ENCODE results near the gene ARL11.

Gene ARL11

GRCh38 chr13:49649963-49650312 is 21.6 kb downstream of the ARL11 start:
- no peaks in the 10 kb centered on the region for H3K4me1 ChIP-seq (ENCODE audit: control insufficient read depth, insufficient read depth, low read length)
- no peak overlapping the region for H3K4me3 ChIP-seq (ENCODE audit: low read depth, low read length)
- no peak overlapping the region for H3K27ac ChIP-seq (ENCODE audit: low read depth, low read length)

DNA sequence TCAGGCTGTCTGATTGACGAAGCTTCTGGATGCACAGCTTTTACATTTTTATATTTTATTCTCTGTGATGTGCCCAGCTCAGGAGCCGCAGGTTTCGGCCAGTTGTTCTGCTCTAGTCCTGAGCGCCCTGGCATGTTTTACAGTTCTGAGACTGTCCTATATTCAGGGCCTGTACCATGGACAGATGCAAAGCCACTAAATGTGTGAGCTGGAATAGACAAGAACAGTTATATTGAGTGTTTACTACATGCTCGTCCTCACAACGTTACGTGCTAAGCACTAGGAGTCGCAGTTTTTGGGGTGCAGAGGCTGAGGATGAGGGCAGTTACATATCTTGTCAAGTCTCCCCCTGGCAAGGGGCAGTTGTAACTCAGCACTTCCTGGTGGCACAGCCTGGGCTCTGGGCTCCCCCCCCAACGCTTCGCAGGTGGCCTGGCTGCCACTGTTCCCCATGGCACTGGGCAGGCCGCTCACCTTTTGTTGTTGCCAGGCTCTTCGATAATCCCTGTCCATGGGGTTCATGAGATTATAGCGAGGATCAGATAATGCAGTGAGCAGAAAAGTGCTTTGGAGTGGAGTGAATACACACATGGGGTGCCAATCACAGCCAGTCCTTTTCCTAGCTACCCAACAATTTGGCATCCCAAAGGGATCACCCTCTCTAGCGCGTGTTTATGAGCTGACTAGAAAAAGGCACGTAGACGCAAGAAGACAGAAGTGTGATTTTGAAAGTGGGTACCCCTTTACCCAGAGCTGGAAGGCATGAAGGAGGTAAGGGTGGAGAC is 23.5 kb downstream of the ARL11 start:
- Histone ChIP-seq H3K9ac (ENCODE audit: low read length) (no peak overlapping the region), H3K27me3 (ENCODE audit: control insufficient read depth, insufficient read depth, low read length) (no peaks in the 10 kb centered on the region), H3K27ac (ENCODE audit: low read depth, low read length) (no peak overlapping the region), H3K4me3 (ENCODE audit: low read depth, low read length) (no peak overlapping the region), H3K9me3 (ENCODE audit: control insufficient read depth, insufficient read depth, low read depth, low read length) (no peaks in the 10 kb centered on the region), H3K36me3 (ENCODE audit: control insufficient read depth, insufficient read depth, low read length) (no peaks in the 10 kb centered on the region), H3K4me1 (ENCODE audit: control insufficient read depth, insufficient read depth, low read length) (no peaks in the 10 kb centered on the region)

More at GRCh38 chr13:49649963-49650312, 21.6 kb downstream of the ARL11 start:
- no peak overlapping the region for H3K9ac ChIP-seq (ENCODE audit: low read length)
- no peaks in the 10 kb centered on the region for H3K27me3 ChIP-seq (ENCODE audit: control insufficient read depth, insufficient read depth, low read length)
- no peaks in the 10 kb centered on the region for H3K9me3 ChIP-seq (ENCODE audit: control insufficient read depth, insufficient read depth, low read depth, low read length)
- no peaks in the 10 kb centered on the region for H3K36me3 ChIP-seq (ENCODE audit: control insufficient read depth, insufficient read depth, low read length)

DNA sequence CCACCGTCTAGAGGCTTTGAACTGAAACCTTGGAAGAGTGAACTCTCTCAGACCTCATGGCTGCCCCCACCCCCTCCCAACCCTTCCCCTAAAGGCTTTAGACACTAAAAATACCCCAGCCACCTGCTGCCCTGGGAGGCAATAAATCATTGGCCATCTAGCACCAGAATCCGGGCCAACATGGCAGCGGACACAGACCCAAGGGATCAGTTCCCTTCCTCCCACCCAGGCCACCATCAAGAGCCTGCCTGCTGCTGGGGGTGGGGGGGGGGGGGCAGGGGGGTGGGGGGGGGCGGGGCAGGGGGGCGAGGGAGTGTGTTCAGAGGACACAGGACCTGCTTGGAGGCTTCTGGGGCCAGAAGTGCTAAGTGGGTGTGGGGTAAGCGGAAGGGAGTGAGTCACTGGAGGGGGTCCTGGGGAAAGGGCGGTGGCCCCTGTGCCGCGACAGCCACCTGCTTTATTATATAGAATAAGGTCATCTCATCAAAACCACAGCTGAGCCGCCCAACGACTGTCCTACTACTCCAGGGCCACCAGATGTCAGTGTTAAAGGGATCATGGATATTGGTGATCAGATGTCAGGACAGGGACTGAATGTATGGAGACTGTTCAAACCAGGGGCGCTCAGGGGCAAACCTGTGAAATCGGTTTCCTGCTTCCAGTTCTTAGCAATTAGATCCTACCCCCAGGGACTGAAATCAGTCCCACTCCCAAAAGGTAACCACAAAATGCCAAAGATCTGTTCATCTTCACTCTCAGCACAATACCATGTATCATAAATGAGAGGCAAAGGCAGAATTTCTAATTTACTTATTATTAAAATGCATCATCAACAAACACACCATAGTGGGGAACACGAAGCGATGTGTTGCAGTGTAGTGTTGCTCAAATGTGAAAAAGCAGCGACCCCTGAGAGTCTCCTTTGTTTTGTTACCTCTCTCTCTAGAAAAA is 24.3 kb downstream of the ARL11 start:
- H3K9ac ChIP-seq (ENCODE audit: low read length): no peak overlapping the region

DNA sequence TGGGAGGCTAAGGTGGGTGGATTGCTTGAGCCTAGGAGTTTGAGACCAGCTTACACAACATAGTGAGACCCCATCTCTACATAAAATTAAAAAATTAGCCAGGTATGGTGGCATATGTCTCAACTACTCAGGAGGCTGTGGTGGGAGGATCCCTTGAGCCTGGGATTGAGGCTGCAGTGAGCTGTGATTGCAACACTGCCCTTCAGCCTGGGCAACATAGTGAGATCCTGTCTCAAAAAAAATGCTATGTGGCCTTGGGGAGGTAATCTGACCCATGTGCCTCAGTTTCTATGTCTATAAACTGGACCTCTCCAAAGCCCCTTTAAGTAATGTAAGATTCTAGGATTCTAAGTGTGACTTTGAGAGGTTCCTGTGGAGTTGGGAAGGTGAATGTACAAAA is 25.2 kb downstream of the ARL11 start:
- no peaks in the 10 kb centered on the region for H3K27me3 ChIP-seq (ENCODE audit: control insufficient read depth, insufficient read depth, low read length)
- H3K36me3 ChIP-seq (ENCODE audit: control insufficient read depth, insufficient read depth, low read length): no peaks in the 10 kb centered on the region; the same call in 1 of the 2 replicates
- H3K4me1 ChIP-seq (ENCODE audit: control insufficient read depth, insufficient read depth, low read length): no peaks in the 10 kb centered on the region
- no peak overlapping the region for H3K9ac ChIP-seq (ENCODE audit: low read length)
- H3K4me3 ChIP-seq (ENCODE audit: low read depth, low read length): no peak overlapping the region
- no peaks in the 10 kb centered on the region for H3K9me3 ChIP-seq (ENCODE audit: control insufficient read depth, insufficient read depth, low read depth, low read length)
- H3K27ac ChIP-seq (ENCODE audit: low read depth, low read length): no peak overlapping the region

More for the DNA sequence above, 24.3 kb downstream of the ARL11 start:
- Histone ChIP-seq H3K27ac (ENCODE audit: low read depth, low read length) (no peak overlapping the region), H3K27me3 (ENCODE audit: control insufficient read depth, insufficient read depth, low read length) (no peaks in the 10 kb centered on the region), H3K36me3 (ENCODE audit: control insufficient read depth, insufficient read depth, low read length) (no peaks in the 10 kb centered on the region), H3K9me3 (ENCODE audit: control insufficient read depth, insufficient read depth, low read depth, low read length) (no peaks in the 10 kb centered on the region), H3K4me1 (ENCODE audit: control insufficient read depth, insufficient read depth, low read length) (no peaks in the 10 kb centered on the region), H3K4me3 (ENCODE audit: low read depth, low read length) (no peak overlapping the region)

- H3K36me3 ChIP-seq (ENCODE audit: control insufficient read depth, insufficient read depth, low read length): no peaks in the 10 kb centered on the region; the same call in 1 of the 2 replicates
- H3K9ac ChIP-seq (ENCODE audit: low read length): no peak overlapping the region
- H3K9me3 ChIP-seq (ENCODE audit: control insufficient read depth, insufficient read depth, low read depth, low read length): no peaks in the 10 kb centered on the region
Measured at GRCh38 chr13:49654011-49654410, 25.7 kb downstream of the ARL11 start.

DNA sequence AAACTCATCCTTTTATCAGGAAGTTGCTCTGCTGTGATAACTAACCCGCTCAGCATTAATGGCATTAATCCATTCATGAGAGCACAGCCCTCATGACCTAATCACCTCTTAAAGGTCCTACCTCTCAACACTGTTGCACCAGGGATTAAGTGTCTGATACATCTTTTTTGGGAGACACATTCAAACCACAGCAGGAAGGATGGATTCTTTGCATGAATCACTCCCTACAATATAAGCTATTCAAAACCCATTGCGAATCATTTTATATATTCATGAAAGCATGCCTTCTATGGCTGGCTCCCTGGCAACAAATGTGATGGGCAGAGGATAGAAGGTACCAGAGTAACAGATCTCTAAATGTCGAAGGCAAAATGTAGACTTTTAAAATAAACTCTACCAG is 27.6 kb downstream of the ARL11 start:
- Histone ChIP-seq H3K4me3 (ENCODE audit: low read depth, low read length) (no peak overlapping the region), H3K36me3 (ENCODE audit: control insufficient read depth, insufficient read depth, low read length) (peaks cover 16% of the 10 kb centered on the region), H3K9me3 (ENCODE audit: control insufficient read depth, insufficient read depth, low read depth, low read length) (no peaks in the 10 kb centered on the region), H3K27me3 (ENCODE audit: control insufficient read depth, insufficient read depth, low read length) (no peaks in the 10 kb centered on the region), H3K4me1 (ENCODE audit: control insufficient read depth, insufficient read depth, low read length) (no peaks in the 10 kb centered on the region), H3K27ac (ENCODE audit: low read depth, low read length) (no peak overlapping the region), H3K9ac (ENCODE audit: low read length) (no peak overlapping the region)

More at GRCh38 chr13:49654011-49654410, 25.7 kb downstream of the ARL11 start:
- no peak overlapping the region for H3K27ac ChIP-seq (ENCODE audit: low read depth, low read length)
- no peak overlapping the region for H3K4me3 ChIP-seq (ENCODE audit: low read depth, low read length)
- H3K4me1 ChIP-seq (ENCODE audit: control insufficient read depth, insufficient read depth, low read length): no peaks in the 10 kb centered on the region
- H3K27me3 ChIP-seq (ENCODE audit: control insufficient read depth, insufficient read depth, low read length): no peaks in the 10 kb centered on the region

DNA sequence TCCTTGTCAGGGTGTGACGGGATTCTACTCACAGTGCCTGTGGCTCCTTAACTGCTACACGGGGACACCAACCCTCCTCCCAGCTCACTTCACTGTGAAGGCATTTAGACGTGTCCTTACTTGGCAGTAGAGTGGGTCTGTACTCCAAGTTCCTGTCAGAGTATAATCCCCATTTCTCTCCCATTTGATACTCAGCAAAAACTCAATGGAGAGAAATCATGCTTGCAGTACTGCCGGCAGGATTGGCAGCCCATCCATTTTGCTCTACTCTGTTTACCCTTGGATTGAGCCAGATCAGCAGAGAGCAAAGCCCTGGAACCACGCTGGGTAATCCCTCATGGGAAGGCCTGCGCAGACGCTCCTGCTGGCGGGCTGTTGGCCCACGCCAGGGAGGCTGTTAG is 28.9 kb downstream of the ARL11 start:
- Histone ChIP-seq H3K27ac (ENCODE audit: low read depth, low read length) (no peak overlapping the region), H3K27me3 (ENCODE audit: control insufficient read depth, insufficient read depth, low read length) (no peaks in the 10 kb centered on the region), H3K9me3 (ENCODE audit: control insufficient read depth, insufficient read depth, low read depth, low read length) (no peaks in the 10 kb centered on the region), H3K9ac (ENCODE audit: low read length) (no peak overlapping the region), H3K4me3 (ENCODE audit: low read depth, low read length) (no peak overlapping the region), H3K4me1 (ENCODE audit: control insufficient read depth, insufficient read depth, low read length) (no peaks in the 10 kb centered on the region), H3K36me3 (ENCODE audit: control insufficient read depth, insufficient read depth, low read length) (peaks cover 28% of the 10 kb centered on the region)

GRCh38 chr13:49664606-49665005 is 36.3 kb downstream of the ARL11 start:
- Histone ChIP-seq H3K4me1 (ENCODE audit: control insufficient read depth, insufficient read depth, low read length) (no peaks in the 10 kb centered on the region), H3K36me3 (ENCODE audit: control insufficient read depth, insufficient read depth, low read length) (peaks cover 50% of the 10 kb centered on the region), H3K4me3 (ENCODE audit: low read depth, low read length) (no peak overlapping the region), H3K27me3 (ENCODE audit: control insufficient read depth, insufficient read depth, low read length) (no peaks in the 10 kb centered on the region), H3K9me3 (ENCODE audit: control insufficient read depth, insufficient read depth, low read depth, low read length) (no peaks in the 10 kb centered on the region), H3K9ac (ENCODE audit: low read length) (no peak overlapping the region), H3K27ac (ENCODE audit: low read depth, low read length) (no peak overlapping the region)

DNA sequence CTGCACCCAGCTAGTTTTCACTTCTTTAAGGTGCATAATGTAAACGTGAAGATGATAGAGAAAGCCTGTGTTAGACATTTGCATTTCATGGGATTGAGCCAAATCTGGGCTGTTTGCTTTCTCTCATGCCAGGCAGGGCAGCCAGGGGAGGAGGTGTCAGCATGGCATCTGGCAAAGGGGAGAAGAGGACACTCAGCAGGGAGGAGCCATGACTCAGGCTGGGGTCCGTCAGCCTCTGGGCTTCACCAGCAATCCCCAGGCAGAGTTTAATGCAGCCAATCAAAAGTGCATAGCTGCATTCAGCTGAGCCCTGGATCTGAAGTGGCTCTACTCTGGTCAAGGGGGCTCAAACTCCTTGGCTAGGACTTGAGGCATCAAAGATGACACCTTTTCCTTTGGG is 39.5 kb downstream of the ARL11 start:
- no peaks in the 10 kb centered on the region for H3K9me3 ChIP-seq (ENCODE audit: control insufficient read depth, insufficient read depth, low read depth, low read length)
- no peak overlapping the region for H3K9ac ChIP-seq (ENCODE audit: low read length)
- H3K27me3 ChIP-seq (ENCODE audit: control insufficient read depth, insufficient read depth, low read length): no peaks in the 10 kb centered on the region
- H3K4me1 ChIP-seq (ENCODE audit: control insufficient read depth, insufficient read depth, low read length): no peaks in the 10 kb centered on the region
- peaks cover 22% of the 10 kb centered on the region for H3K36me3 ChIP-seq (ENCODE audit: control insufficient read depth, insufficient read depth, low read length)
- no peak overlapping the region for H3K27ac ChIP-seq (ENCODE audit: low read depth, low read length)
- no peak overlapping the region for H3K4me3 ChIP-seq (ENCODE audit: low read depth, low read length)

GRCh38 chr13:49669735-49670309 is 41.5 kb downstream of the ARL11 start:
- no peak overlapping the region for H3K27ac ChIP-seq (ENCODE audit: low read depth, low read length)
- H3K9ac ChIP-seq (ENCODE audit: low read length): no peak overlapping the region
- no peaks in the 10 kb centered on the region for H3K9me3 ChIP-seq (ENCODE audit: control insufficient read depth, insufficient read depth, low read depth, low read length)
- no peak overlapping the region for H3K4me3 ChIP-seq (ENCODE audit: low read depth, low read length)
- H3K27me3 ChIP-seq (ENCODE audit: control insufficient read depth, insufficient read depth, low read length): no peaks in the 10 kb centered on the region
- no peaks in the 10 kb centered on the region for H3K4me1 ChIP-seq (ENCODE audit: control insufficient read depth, insufficient read depth, low read length)
- peaks cover 16% of the 10 kb centered on the region for H3K36me3 ChIP-seq (ENCODE audit: control insufficient read depth, insufficient read depth, low read length)

DNA sequence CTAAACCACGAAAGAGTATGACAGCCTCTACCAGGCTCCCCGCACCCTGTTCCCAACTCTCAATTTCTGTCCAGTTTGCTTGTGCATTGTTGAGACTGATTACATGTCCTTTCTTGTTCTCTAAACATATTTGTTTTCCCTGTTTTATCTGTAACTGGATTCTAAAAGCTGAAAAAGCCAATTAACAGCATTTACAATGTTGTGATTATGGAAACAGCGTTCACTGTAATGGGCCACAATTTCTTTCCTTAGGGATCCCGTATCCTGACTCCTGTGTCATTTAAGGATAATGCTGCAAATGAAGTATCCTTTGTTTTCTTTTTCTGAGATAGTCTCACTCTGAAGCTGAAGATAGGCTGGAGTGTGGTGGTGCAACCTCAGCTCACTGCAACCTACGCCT is 42.5 kb downstream of the ARL11 start:
- no peak overlapping the region for H3K9ac ChIP-seq (ENCODE audit: low read length)
- H3K36me3 ChIP-seq (ENCODE audit: control insufficient read depth, insufficient read depth, low read length): peaks cover 16% of the 10 kb centered on the region
- no peaks in the 10 kb centered on the region for H3K9me3 ChIP-seq (ENCODE audit: control insufficient read depth, insufficient read depth, low read depth, low read length)
- no peak overlapping the region for H3K4me3 ChIP-seq (ENCODE audit: low read depth, low read length)
- no peak overlapping the region for H3K27ac ChIP-seq (ENCODE audit: low read depth, low read length)
- H3K4me1 ChIP-seq (ENCODE audit: control insufficient read depth, insufficient read depth, low read length): no peaks in the 10 kb centered on the region
- H3K27me3 ChIP-seq (ENCODE audit: control insufficient read depth, insufficient read depth, low read length): no peaks in the 10 kb centered on the region

Data from HUES6 (cell line).